ENCODE results near the gene ACLY. TPM values are rescaled to one million over a fixed set of nuclear protein-coding genes. Genes with fewer than 3 reads are reported as not detected.

ACLY gene
- total and polyA plus RNA-seq, 2 experiments from 2014 or later = 119 to 439 TPM

DNA sequence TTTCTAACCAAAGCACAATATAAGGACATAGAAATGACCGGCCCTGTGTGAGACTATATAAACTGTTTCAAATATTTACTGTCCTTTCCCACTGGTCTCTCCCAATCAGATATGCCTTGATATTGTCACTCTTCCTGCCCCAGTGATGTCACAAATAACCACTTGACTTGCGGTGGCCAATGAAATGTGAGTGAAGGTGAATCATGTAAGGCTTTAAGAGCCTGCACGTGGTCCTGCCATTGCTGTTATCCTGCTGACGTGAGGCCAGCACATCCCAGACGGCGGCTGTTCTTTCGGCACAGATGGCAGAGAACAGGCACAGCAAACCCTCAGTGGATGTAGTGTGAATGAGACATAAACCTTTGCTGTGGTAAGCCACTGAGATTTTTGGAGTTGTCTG lies 48.1 kb downstream of the ACLY start:
- Mint-ChIP-seq H3K27me3 (ENCODE audit: insufficient read depth, low read depth, poor library complexity) (peaks cover 7% of the 10 kb centered on the region), H3K27ac (no peak overlapping the region), H3K4me1 (no peaks in the 10 kb centered on the region), H3K4me3 (no peak overlapping the region), H3K36me3 (ENCODE audit: low read depth) (peaks cover 89% of the 10 kb centered on the region), H3K9me3 (peaks cover 4% of the 10 kb centered on the region; the same call in 2 of the 3 replicates)
- Histone ChIP-seq H4K20me1 (replicated peaks; ENCODE audit: insufficient read depth) (peaks cover 8% of the 10 kb centered on the region), H3K4me2 (no peak overlapping the region), H3K4me3 (no peak overlapping the region), H3K9me2 (ENCODE audit: insufficient read depth) (no peaks in the 10 kb centered on the region), H3F3A (replicated peaks; ENCODE audit: low read depth) (peaks cover 42% of the 10 kb centered on the region), H3K79me2 (replicated peaks; ENCODE audit: insufficient read depth) (no peaks in the 10 kb centered on the region), H3K36me3 (ENCODE audit: insufficient read depth) (peaks cover 78% of the 10 kb centered on the region), H2AFZ (no peak overlapping the region), H3K27me3 (ENCODE audit: insufficient read depth) (no peaks in the 10 kb centered on the region), H3K27ac (ENCODE audit: low read depth) (no peak overlapping the region), H3K4me1 (ENCODE audit: insufficient read depth) (no peaks in the 10 kb centered on the region)
- no peak for DNase-seq (ENCODE audit: low spot score)
- no peak for TF ChIP-seq NANOG (IDR thresholded peaks at IDR 0.05; ENCODE audit: borderline replicate concordance)
- no peak for ATAC-seq

DNA sequence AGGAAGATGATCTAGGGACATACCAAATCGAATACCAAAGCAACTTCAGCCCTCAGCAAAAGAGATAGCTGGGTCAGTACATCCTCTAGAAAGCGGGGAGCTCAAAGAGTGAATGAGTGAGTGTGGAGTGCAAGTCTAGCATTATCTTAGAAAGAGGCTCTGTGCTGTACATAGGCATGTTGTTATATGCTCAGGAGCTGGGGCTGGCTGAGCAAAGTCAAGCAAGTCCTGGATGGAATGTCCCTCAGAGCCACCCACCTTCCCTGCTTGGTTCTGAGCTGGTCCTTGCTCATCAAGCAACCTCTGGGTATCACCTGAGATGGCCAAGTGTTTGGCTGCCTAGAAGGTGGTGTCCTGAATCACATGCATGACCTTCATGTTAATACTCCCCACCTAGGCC lies 48.7 kb downstream of the ACLY start:
- Histone ChIP-seq H3K9me2 (ENCODE audit: insufficient read depth) (no peaks in the 10 kb centered on the region), H3K27ac (ENCODE audit: low read depth) (0 out of 2 replicates have a peak overlapping the region, but pooled peaks have one; percentile 50), H2AFZ (no peak overlapping the region), H3K4me3 (no peak overlapping the region), H3K4me1 (ENCODE audit: insufficient read depth) (no peaks in the 10 kb centered on the region), H3K36me3 (ENCODE audit: insufficient read depth) (peaks cover 78% of the 10 kb centered on the region), H3F3A (replicated peaks; ENCODE audit: low read depth) (peaks cover 42% of the 10 kb centered on the region), H3K79me2 (replicated peaks; ENCODE audit: insufficient read depth) (no peaks in the 10 kb centered on the region), H3K4me2 (no peak overlapping the region), H4K20me1 (replicated peaks; ENCODE audit: insufficient read depth) (peaks cover 8% of the 10 kb centered on the region), H3K27me3 (ENCODE audit: insufficient read depth) (no peaks in the 10 kb centered on the region)
- TF ChIP-seq, protein P1, sequence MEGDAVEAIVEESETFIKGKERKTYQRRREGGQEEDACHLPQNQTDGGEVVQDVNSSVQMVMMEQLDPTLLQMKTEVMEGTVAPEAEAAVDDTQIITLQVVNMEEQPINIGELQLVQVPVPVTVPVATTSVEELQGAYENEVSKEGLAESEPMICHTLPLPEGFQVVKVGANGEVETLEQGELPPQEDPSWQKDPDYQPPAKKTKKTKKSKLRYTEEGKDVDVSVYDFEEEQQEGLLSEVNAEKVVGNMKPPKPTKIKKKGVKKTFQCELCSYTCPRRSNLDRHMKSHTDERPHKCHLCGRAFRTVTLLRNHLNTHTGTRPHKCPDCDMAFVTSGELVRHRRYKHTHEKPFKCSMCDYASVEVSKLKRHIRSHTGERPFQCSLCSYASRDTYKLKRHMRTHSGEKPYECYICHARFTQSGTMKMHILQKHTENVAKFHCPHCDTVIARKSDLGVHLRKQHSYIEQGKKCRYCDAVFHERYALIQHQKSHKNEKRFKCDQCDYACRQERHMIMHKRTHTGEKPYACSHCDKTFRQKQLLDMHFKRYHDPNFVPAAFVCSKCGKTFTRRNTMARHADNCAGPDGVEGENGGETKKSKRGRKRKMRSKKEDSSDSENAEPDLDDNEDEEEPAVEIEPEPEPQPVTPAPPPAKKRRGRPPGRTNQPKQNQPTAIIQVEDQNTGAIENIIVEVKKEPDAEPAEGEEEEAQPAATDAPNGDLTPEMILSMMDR (conservative IDR thresholded peaks at IDR 0.05; ENCODE audit: low read depth in 2 of 2) = no peak
- TF ChIP-seq ZNF114 (CRISPR knock-in tag; IDR thresholded peaks at IDR 0.05) (no peak), STAT1 (IDR thresholded peaks at IDR 0.05; ENCODE audit: unreplicated experiment) (no peak), EZH2 (IDR thresholded peaks at IDR 0.05; ENCODE audit: low read depth, unreplicated experiment) (no peak), EZH2phosphoT487 (IDR thresholded peaks at IDR 0.05; ENCODE audit: unreplicated experiment) (no peak), POLR2AphosphoS5 (IDR thresholded peaks at IDR 0.05; ENCODE audit: low read depth) (no peak)
- TF ChIP-seq, protein P2, sequence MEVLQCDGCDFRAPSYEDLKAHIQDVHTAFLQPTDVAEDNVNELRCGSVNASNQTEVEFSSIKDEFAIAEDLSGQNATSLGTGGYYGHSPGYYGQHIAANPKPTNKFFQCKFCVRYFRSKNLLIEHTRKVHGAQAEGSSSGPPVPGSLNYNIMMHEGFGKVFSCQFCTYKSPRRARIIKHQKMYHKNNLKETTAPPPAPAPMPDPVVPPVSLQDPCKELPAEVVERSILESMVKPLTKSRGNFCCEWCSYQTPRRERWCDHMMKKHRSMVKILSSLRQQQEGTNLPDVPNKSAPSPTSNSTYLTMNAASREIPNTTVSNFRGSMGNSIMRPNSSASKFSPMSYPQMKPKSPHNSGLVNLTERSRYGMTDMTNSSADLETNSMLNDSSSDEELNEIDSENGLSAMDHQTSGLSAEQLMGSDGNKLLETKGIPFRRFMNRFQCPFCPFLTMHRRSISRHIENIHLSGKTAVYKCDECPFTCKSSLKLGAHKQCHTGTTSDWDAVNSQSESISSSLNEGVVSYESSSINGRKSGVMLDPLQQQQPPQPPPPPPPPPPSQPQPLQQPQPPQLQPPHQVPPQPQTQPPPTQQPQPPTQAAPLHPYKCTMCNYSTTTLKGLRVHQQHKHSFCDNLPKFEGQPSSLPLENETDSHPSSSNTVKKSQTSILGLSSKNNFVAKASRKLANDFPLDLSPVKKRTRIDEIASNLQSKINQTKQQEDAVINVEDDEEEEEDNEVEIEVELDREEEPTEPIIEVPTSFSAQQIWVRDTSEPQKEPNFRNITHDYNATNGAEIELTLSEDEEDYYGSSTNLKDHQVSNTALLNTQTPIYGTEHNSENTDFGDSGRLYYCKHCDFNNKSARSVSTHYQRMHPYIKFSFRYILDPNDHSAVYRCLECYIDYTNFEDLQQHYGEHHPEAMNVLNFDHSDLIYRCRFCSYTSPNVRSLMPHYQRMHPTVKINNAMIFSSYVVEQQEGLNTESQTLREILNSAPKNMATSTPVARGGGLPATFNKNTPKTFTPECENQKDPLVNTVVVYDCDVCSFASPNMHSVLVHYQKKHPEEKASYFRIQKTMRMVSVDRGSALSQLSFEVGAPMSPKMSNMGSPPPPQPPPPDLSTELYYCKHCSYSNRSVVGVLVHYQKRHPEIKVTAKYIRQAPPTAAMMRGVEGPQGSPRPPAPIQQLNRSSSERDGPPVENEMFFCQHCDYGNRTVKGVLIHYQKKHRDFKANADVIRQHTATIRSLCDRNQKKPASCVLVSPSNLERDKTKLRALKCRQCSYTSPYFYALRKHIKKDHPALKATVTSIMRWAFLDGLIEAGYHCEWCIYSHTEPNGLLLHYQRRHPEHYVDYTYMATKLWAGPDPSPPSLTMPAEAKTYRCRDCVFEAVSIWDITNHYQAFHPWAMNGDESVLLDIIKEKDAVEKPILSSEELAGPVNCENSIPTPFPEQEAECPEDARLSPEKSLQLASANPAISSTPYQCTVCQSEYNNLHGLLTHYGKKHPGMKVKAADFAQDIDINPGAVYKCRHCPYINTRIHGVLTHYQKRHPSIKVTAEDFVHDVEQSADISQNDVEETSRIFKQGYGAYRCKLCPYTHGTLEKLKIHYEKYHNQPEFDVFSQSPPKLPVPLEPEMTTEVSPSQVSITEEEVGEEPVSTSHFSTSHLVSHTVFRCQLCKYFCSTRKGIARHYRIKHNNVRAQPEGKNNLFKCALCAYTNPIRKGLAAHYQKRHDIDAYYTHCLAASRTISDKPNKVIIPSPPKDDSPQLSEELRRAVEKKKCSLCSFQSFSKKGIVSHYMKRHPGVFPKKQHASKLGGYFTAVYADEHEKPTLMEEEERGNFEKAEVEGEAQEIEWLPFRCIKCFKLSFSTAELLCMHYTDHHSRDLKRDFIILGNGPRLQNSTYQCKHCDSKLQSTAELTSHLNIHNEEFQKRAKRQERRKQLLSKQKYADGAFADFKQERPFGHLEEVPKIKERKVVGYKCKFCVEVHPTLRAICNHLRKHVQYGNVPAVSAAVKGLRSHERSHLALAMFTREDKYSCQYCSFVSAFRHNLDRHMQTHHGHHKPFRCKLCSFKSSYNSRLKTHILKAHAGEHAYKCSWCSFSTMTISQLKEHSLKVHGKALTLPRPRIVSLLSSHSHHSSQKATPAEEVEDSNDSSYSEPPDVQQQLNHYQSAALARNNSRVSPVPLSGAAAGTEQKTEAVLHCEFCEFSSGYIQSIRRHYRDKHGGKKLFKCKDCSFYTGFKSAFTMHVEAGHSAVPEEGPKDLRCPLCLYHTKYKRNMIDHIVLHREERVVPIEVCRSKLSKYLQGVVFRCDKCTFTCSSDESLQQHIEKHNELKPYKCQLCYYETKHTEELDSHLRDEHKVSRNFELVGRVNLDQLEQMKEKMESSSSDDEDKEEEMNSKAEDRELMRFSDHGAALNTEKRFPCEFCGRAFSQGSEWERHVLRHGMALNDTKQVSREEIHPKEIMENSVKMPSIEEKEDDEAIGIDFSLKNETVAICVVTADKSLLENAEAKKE (CRISPR knock-in tag; IDR thresholded peaks at IDR 0.05) = no peak
- TF ChIP-seq, protein P3, sequence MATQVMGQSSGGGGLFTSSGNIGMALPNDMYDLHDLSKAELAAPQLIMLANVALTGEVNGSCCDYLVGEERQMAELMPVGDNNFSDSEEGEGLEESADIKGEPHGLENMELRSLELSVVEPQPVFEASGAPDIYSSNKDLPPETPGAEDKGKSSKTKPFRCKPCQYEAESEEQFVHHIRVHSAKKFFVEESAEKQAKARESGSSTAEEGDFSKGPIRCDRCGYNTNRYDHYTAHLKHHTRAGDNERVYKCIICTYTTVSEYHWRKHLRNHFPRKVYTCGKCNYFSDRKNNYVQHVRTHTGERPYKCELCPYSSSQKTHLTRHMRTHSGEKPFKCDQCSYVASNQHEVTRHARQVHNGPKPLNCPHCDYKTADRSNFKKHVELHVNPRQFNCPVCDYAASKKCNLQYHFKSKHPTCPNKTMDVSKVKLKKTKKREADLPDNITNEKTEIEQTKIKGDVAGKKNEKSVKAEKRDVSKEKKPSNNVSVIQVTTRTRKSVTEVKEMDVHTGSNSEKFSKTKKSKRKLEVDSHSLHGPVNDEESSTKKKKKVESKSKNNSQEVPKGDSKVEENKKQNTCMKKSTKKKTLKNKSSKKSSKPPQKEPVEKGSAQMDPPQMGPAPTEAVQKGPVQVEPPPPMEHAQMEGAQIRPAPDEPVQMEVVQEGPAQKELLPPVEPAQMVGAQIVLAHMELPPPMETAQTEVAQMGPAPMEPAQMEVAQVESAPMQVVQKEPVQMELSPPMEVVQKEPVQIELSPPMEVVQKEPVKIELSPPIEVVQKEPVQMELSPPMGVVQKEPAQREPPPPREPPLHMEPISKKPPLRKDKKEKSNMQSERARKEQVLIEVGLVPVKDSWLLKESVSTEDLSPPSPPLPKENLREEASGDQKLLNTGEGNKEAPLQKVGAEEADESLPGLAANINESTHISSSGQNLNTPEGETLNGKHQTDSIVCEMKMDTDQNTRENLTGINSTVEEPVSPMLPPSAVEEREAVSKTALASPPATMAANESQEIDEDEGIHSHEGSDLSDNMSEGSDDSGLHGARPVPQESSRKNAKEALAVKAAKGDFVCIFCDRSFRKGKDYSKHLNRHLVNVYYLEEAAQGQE (IDR thresholded peaks at IDR 0.05; ENCODE audit: unreplicated experiment) = no peak
- Mint-ChIP-seq H3K4me3 (no peak overlapping the region), H3K36me3 (ENCODE audit: low read depth) (peaks cover 89% of the 10 kb centered on the region), H3K9me3 (peaks cover 4% of the 10 kb centered on the region; the same call in 2 of the 3 replicates), H3K4me1 (no peaks in the 10 kb centered on the region), H3K27ac (no peak overlapping the region), H3K27me3 (ENCODE audit: insufficient read depth, low read depth, poor library complexity) (peaks cover 7% of the 10 kb centered on the region)
- no peak for ATAC-seq
- no peak for DNase-seq (ENCODE audit: low spot score)

All from GM23338 (cell line).